Mononuclear cell (primary cell): ENCODE results near the gene SSC5D. TPM values are rescaled to one million over a fixed set of nuclear protein-coding genes. Genes with fewer than 3 reads are reported as not detected.
"Not testable (repeated sequence)": the region's sequence is repeated elsewhere in the genome, so short reads cannot be mapped to it uniquely, and the experiment has no call there.

Source experiments
- H3K27me3 ChIP-seq: 2 replicates; pipeline ENCODE4 v1.6.0; 2011; ENCODE audit warnings: low read length, control low read depth; ENCODE audit not compliant: insufficient read depth
- H3K4me1 ChIP-seq: 2 replicates; pipeline ENCODE4 v1.5.1; 2011; ENCODE audit warnings: mild to moderate bottlenecking, low read length, control low read depth; ENCODE audit not compliant: insufficient read depth
- H3K4me3 ChIP-seq: 2 replicates; pipeline ENCODE4 v1.5.1; 2011; ENCODE audit warnings: mild to moderate bottlenecking, low read length, moderate library complexity
- H3K9me3 ChIP-seq: 2 replicates; pipeline ENCODE4 v1.5.1; 2011; ENCODE audit warnings: low read depth, mild to moderate bottlenecking, control low read depth, low read length
- total RNA-seq: library from RNA; depleted of rRNA; stranded (reverse); fragments of >200 nt; gene quantifications from one replicate; pipeline ENCODE4 v1.2.3, GENCODE V29; 2012

The SSC5D gene
- total RNA-seq, result 0.10 TPM

DNA sequence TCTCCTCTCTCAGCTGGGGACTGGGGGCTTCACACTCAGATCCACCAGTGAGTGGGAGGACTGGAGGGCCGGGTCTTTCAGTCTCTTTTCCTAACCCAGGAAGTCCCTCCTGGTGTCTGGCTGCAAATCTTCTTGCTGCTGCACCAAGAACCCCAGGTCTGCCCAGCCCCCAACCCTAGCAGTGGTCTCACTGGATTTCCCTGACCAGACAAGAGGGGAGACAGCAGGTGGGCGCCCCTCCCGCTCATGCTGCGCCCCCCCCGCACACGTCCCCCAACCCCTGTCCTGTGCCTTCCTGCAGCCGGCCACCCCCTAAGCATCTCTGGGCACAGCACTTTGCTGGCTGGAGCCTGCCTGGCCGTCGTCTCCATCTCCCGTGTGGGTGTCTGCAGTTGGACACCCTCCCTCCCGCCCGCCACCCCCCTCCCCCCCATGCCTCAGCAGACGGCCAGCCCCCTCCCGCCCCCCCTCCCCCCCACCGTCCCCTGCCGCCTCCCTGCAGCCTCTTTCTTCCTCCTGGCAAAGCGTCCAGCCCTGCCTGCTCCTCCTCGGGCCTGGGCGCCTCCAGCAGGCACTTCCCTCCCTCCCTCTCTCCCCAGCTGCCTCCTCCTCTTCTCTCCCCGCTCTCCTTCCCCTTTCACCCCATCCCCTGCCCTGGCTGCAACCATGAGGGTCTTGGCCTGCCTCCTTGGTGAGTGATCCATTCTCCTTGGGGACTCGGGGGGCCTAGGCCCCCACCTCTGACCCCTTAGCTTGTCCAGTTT is at the start of gene SSC5D:
SSC5D (plus strand) TSS at position 513 of the 764 bp plus-strand sequence; CDS start at position 667, 154 bp downstream.
- H3K9me3 ChIP-seq, result no peaks in the 10 kb centered on the region
- no peak within 1 kb of the TSS for H3K4me3 ChIP-seq
- H3K4me1 ChIP-seq, result peaks cover 12% of the 10 kb centered on the region
- no peaks in the 10 kb centered on the region for H3K27me3 ChIP-seq

DNA sequence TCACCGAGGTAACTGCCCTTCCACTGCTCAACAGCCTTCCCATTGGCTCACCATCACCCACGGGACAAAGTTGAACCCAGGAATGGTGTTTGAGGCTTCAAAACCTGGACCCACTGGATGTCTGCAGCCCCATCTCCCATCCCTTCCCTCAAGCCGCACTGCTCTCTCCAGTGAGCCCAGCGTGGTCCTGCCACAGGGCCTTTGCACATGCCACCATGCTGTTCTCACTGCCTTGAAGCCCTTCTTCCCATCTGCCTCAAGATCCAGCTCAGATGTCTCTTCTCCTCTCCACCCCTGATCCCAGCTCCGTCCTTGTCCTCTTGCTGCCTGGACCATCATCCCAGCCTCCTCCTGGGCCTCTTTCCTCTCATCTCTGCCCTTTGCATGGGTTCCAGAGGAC is 49.2 kb upstream of the SSC5D start:
- Histone ChIP-seq H3K9me3 (no peaks in the 10 kb centered on the region), H3K4me1 (peaks cover 20% of the 10 kb centered on the region), H3K4me3 (no peak overlapping the region), H3K27me3 (peaks cover 54% of the 10 kb centered on the region)

DNA sequence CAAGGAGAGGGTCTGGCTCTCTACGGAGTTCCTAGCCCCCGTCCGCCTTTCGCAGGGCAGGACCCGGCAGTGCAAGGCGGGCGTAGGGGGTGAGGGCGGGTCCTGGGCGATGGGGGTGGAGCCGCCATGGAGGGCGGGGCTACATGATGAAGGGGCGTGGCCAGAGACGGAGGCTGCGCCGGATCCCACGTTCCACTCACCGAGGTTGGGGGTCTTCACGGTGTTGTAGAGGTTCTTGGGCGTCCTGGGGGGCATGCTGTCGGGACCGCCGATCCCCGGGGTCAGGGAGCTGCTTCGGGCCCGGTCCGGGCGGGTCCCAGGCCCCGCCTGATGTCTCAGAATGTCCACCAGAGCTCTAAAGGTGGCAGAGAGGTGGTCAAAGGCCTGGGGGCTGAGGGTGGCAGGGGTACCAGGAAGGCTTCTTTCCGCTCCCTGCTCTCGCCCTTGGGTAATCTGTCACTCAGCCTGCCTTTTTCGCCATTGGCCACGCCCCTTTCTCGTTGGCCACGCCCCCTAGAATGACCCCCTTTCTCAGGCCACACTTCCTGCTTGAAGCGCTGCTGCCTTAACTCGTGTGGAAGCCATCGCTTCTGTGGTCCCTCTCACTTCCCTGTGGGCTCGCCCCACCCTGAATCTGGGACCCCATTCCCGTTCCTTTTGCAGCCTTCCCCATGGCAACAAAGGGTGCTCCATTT is 47.7 kb upstream of the SSC5D start:
- no peak overlapping the region for H3K4me3 ChIP-seq
- H3K27me3 ChIP-seq, result peaks cover 62% of the 10 kb centered on the region
- H3K4me1 ChIP-seq, result peaks cover 20% of the 10 kb centered on the region
- H3K9me3 ChIP-seq, result no peaks in the 10 kb centered on the region

DNA sequence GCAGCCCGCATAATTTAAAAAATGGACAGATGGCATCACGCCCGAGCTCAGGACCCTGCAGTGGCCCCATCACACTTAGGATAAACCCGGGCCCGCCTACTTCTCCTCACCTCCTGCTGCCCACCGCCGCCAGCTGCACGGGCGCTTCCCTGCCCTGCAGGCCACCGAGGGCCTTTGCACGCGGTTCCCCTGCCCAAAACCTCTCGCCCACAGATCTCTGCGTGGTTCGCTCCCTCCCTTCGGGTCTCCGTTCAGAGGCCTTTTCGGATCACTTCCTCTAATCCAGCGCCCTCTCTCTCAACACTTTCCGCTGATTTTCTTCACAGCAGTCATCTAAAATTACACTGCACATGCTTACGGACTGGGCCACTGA is 46.9 kb upstream of the SSC5D start:
- no peak overlapping the region for H3K4me3 ChIP-seq
- H3K9me3 ChIP-seq, result no peaks in the 10 kb centered on the region
- H3K4me1 ChIP-seq, result peaks cover 20% of the 10 kb centered on the region
- peaks cover 62% of the 10 kb centered on the region for H3K27me3 ChIP-seq

DNA sequence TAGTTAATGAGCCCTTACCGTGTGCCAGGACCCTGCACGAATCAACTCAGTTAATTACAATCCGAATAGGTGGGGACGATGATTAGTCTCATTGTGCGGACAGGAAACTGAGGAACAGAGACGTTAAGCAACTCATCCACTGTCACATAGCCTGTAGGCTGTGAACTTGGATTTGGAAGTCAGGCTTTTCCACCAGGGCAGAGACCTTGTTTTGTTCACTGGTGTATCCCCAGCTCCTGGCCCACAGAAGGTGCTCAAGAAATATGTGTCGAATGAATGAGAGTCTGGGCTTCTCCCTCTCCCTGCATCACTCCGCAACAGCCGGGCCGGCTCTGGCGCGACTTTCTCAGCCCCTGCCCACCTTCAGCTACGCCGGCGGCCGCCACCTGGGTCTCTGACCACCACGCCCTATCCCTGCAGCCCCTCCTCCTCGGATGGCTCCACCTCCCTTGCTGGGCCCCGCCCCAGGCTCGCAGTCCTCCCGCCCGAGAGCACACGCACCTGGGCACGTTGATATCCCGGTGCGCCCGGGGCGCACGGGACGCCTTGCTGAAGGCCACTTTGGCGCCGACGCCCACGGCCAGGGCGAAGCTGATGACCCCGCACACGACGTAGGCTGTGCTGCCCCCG is 46.4 kb upstream of the SSC5D start:
- Histone ChIP-seq H3K27me3 (peaks cover 59% of the 10 kb centered on the region), H3K4me3 (no peak overlapping the region), H3K4me1 (peaks cover 20% of the 10 kb centered on the region), H3K9me3 (no peaks in the 10 kb centered on the region)

DNA sequence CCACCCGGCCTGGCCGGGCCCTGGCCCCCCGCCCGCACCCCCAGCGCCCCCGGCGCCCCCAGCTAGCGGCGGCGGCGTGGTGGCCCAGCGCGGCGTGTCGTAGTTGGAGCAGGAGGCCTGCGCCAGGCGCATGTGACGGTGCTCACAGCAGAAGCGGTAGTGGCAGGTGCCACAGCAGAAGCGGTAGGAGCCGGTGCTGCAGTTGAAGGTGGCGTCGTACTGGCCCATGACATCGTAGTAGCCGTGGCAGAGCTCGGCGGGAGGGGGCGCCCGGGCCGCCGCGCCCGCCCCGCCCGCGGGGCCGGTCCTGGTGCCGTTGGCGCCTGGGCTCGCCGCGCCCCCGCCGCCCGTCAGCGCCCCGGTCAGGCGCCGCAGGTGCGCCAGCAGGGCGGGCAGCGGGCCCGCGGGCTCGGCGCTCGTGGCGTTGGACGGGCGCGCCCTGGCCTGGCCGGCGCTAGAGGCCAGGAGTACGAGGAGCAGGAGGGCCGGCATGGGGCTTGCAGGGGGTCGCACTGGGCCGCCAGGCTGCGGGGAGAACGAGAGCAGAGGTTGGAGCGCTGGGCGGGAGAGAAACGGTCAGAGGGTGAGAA is 45.8 kb upstream of the SSC5D start:
- no peak overlapping the region for H3K4me3 ChIP-seq
- H3K27me3 ChIP-seq, result peaks cover 57% of the 10 kb centered on the region
- no peaks in the 10 kb centered on the region for H3K9me3 ChIP-seq
- peaks cover 20% of the 10 kb centered on the region for H3K4me1 ChIP-seq

DNA sequence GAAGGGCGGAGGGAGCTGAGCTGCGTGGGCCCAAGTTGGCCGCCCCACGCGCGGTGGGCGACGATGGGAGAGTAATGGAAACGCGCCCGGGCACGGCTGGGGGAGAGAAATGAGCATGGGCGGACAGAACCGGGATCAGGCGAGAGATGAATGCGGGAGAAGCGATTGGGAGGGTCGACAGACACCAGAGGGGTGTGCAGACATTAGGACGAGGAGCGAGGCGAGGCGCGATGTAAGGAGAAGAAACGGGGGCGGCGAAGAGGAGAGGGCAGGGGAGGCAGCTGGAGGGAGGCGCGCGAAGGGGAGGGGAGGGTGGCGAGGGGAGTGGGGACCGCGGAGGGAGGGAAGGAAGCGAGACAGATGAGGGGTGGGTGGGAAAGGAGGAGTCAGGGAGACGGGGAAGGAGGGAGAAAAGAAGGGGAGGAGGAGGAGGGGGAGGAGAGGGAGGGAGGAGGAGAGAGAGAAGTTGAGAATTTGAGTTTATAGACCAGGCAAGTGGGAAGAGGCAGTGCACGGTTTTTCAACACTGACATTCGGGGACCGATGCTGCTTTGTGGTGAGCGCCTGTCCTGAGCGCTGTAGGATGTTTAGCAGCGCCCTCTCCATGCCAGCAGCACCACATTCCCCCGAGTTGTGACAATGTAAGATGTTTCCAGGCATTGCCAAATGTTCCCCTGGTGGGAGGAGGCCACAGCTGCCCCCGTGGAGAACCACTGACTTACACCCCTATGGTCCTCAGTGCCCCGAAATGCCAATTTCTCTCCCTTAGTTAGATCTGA is 45.0 kb upstream of the SSC5D start, which contains the start of gene SHISA7:
SHISA7 (minus strand) TSS at position 256 of the 779 bp plus-strand sequence. CDS start 437 bp downstream, outside the sequence.
- Histone ChIP-seq H3K4me1 (peaks cover 20% of the 10 kb centered on the region), H3K27me3 (peaks cover 54% of the 10 kb centered on the region), H3K9me3 (no peaks in the 10 kb centered on the region), H3K4me3 (no peak within 1 kb of the TSS)

DNA sequence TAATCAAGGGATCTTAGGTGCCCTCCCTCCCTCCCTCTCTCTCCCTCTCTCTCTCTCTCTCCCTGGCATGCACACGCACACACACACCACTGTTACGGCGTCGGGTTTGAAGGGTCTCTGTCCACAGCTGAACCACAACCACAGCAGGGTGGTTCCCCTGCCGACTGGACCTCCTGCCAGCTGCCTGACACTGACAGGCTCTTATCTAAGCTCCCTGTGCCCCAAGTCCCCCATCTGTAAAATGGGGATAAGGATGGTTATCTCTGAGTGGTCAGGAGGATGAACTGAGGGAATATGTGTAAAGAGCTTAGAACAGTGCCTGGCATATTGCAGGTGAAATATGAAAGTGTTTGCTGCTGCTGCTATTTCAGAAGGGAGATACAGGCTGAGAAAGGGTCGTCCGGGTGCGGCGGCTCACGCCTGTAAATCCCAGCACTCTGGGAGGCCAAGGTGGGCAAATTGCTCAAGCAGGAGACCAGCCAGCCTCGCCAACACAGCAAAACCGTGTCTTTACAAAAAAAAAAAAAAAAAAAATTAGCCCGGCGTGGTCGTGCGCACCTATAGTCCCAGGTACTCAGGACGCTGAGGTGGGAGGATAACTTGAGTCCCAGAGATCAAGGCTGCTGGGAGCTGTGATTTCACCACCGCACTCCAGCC is 44.3 kb upstream of the SSC5D start:
- H3K4me1 ChIP-seq, result peaks cover 20% of the 10 kb centered on the region
- H3K4me3 ChIP-seq, result no peak overlapping the region
- H3K27me3 ChIP-seq, result peaks cover 48% of the 10 kb centered on the region
- H3K9me3 ChIP-seq, result no peaks in the 10 kb centered on the region

DNA sequence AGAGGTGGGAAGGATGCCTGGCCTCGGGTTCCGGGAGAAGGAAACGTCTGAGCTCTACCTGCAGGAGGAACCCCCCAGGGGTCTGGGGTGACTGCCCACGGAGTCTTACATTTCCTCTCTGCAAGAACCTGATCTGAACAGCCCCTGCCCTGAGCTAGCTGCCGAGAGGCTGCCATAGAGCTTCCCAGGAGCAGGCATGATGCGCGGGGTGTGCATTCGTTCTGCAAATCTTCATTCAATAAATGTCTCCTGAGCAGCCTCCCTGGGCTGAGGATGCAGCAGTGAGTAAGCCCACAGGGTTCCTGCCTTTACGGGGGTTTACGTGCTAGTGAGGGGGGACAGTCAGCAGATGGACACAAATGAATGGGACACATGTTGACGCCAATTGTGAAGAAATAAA is 43.6 kb upstream of the SSC5D start:
- Histone ChIP-seq H3K4me3 (no peak overlapping the region), H3K4me1 (peaks cover 20% of the 10 kb centered on the region), H3K27me3 (peaks cover 48% of the 10 kb centered on the region), H3K9me3 (no peaks in the 10 kb centered on the region)

DNA sequence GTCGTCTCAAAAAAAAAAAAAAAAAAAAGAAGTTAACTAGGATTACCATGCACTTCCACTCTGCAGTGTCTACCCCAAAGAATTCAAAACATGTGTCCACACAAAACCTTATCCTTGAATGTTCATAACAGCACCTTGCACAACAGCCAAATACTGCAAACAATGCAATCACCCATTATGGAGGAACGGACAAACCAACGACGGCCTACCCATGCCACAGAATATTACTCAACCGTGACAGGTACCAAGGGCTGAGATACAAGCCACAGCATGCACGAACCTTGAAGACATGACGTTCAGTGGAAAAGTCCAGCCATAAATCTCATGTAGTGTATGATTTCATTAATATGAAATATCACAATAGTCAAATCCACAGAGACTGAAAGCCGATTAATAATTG is 42.2 kb upstream of the SSC5D start:
- peaks cover 10% of the 10 kb centered on the region for H3K4me1 ChIP-seq
- no peaks in the 10 kb centered on the region for H3K9me3 ChIP-seq
- peaks cover 41% of the 10 kb centered on the region for H3K27me3 ChIP-seq
- no peak overlapping the region for H3K4me3 ChIP-seq

DNA sequence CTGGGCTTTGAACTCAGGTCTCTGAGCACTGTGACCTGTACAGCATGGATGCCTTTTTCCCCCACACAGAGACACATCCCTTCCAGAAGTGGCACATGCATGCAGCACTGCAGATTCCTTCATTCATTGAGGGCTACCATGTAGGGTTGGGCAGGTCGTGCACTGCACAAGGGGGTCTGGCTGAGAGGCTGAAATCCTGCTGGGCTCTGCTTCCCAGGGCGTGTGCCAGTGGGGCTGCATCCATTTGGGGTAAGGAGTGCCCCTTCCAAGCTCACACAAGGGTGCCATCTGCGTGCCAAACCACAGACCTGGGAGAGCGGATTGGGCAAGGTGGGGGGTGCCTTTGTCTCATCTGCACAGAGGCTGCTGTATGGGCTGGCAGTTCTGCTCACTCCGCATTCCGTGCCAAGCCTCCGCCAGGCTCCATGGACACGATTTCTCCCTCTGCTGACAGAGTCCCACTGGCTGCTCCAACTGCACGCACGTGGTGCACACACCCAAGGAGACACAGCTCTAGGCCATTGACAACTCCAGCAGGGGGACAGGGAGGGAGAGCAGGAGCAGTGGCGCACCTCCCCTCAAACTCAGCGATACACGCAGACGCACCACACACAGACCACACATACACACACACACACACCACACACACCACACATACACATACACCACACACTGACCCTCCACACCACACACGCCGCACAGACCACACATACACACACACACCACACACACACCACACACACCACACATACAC is 40.6 kb upstream of the SSC5D start:
- Histone ChIP-seq H3K27me3 (peaks cover 37% of the 10 kb centered on the region), H3K4me1 (peaks cover 5% of the 10 kb centered on the region)

DNA sequence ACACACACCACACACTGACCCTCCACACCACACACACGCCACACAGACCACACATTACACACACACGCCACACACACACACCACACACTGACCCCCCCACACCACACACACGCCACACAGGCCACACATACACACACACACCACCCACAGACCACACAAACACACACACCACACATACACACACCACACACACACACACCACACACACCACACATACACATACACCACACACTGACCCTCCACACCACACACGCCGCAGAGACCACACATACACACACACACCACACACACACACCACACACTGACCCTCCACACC is 40.1 kb upstream of the SSC5D start:
- H3K9me3 ChIP-seq, H3K4me3 ChIP-seq, H3K4me1 ChIP-seq: not testable (repeated sequence)
- H3K27me3 ChIP-seq, result peaks cover 37% of the 10 kb centered on the region

More for the DNA sequence above, 40.6 kb upstream of the SSC5D start:
- H3K9me3 ChIP-seq, result no peaks in the 10 kb centered on the region
- no peak overlapping the region for H3K4me3 ChIP-seq

DNA sequence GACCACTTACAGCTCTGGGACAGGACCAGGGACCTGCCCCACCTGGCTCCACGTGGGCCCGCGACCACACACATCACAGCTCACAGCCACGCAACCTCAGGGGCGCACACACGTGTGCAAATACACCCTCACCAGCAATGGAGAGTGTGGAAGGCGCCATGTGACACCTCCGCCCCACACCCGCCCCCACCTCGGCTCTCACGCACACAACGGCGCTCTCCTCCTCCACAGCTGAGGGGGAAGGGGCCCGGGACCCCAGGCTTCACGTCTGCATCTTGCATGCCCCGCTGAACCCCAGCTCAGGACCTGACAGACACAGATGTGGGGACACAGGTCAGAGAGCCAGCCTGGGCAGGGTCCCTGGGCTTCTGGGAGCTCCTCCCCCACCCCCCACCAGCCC is 38.8 kb upstream of the SSC5D start:
- Histone ChIP-seq H3K4me1 (peaks cover 5% of the 10 kb centered on the region), H3K27me3 (peaks cover 26% of the 10 kb centered on the region), H3K9me3 (no peaks in the 10 kb centered on the region), H3K4me3 (no peak overlapping the region)
